ENCODE results near the gene ZCCHC2.

DNA sequence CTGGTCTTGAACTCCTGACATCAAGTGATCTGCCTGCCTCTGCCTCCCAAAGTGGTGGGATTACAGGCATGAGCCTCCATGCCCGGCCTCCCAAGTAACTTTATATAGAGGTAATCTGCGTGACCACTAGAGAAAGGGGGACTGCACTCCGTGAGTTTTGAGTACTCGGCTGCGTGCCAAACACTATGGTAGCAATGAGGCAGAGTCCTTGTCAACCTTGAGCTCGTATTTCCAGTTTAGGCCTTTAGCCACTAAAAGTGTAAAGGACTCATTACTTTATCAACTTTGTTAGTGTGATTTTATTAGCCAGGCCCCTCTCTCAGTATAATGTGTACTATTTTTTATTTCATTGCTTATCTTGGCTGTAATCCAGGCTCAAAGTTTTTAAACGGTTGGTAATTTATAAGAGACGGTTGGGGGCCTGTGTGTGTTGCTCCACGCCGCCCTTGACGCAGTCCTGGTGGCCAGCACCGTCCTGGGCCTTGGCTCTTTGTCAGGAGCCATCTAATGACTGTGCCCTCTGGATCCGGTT is 56.2 kb downstream of the ZCCHC2 start:
- TF ChIP-seq, protein P1, sequence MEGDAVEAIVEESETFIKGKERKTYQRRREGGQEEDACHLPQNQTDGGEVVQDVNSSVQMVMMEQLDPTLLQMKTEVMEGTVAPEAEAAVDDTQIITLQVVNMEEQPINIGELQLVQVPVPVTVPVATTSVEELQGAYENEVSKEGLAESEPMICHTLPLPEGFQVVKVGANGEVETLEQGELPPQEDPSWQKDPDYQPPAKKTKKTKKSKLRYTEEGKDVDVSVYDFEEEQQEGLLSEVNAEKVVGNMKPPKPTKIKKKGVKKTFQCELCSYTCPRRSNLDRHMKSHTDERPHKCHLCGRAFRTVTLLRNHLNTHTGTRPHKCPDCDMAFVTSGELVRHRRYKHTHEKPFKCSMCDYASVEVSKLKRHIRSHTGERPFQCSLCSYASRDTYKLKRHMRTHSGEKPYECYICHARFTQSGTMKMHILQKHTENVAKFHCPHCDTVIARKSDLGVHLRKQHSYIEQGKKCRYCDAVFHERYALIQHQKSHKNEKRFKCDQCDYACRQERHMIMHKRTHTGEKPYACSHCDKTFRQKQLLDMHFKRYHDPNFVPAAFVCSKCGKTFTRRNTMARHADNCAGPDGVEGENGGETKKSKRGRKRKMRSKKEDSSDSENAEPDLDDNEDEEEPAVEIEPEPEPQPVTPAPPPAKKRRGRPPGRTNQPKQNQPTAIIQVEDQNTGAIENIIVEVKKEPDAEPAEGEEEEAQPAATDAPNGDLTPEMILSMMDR (IDR thresholded peaks at IDR 0.05; ENCODE audit: insufficient read depth, low read length, poor library complexity, severe bottlenecking), result no peak
- no peak for TF ChIP-seq EZH2phosphoT487 (conservative IDR thresholded peaks at IDR 0.05; ENCODE audit: low read length)

All from SU-DHL-6 (cell line).